Testis (tissue), 2 donors: ENCODE results near the gene GIGYF1.

Experiments
- CTCF ChIP-seq, 3 experiments: fragments of 450-650 bp in 2 of 3; fragments of 200-600 bp in 1 of 3; sonication (generic) in 1 of 3; IDR thresholded peaks; one replicate each; pipeline ENCODE4 v1.5.1; 2016 to 2019; ENCODE audit warnings: antibody characterized with exemption in 3 of 3, mild to moderate bottlenecking in 2 of 3, moderate library complexity in 1 of 3
- POLR2A ChIP-seq: fragments of 450-650 bp; IDR thresholded peaks from one replicate; pipeline ENCODE4 v1.6.1; 2017; ENCODE audit warnings: antibody characterized with exemption, mild to moderate bottlenecking, moderate library complexity

GRCh38 chr7:100681491-100682227 lies 12.4 kb downstream of the GIGYF1 start:
- no peak for TF ChIP-seq CTCF (IDR thresholded peaks at IDR 0.05)
- TF ChIP-seq POLR2A, result no peak
